ENCODE results near the gene TBC1D1.

Gene TBC1D1

GRCh38 chr4:38082424-38083385 is 191.8 kb downstream of the TBC1D1 start:
- peak; percentile 80 for DNase-seq

- DNase-seq: peak; percentile 95
Observed at GRCh38 chr4:38084877-38085711, 194.2 kb downstream of the TBC1D1 start.

- no peak for DNase-seq
Observed at GRCh38 chr4:38085751-38086150, 194.9 kb downstream of the TBC1D1 start.

- DNase-seq: no peak
Observed at GRCh38 chr4:38086151-38086848, 195.4 kb downstream of the TBC1D1 start.

GRCh38 chr4:38086849-38087226 is 196.0 kb downstream of the TBC1D1 start:
- DNase-seq: no peak

GRCh38 chr4:38088321-38088720 is 197.4 kb downstream of the TBC1D1 start:
- no peak for DNase-seq

GRCh38 chr4:38089961-38090360 is 199.1 kb downstream of the TBC1D1 start:
- no peak for DNase-seq

GRCh38 chr4:38090455-38091246 is 199.8 kb downstream of the TBC1D1 start:
- no peak for DNase-seq

- DNase-seq: peak; percentile 62
Observed at GRCh38 chr4:38091636-38092035, 200.8 kb downstream of the TBC1D1 start.

- DNase-seq: peak; percentile 63
Observed at GRCh38 chr4:38092701-38093100, 201.8 kb downstream of the TBC1D1 start.

- DNase-seq: no peak
Observed at GRCh38 chr4:38094419-38094818, 203.5 kb downstream of the TBC1D1 start.

- DNase-seq: no peak
Observed at GRCh38 chr4:38095691-38096090, 204.8 kb downstream of the TBC1D1 start.

- DNase-seq: no peak
Observed at GRCh38 chr4:38097818-38098217, 206.9 kb downstream of the TBC1D1 start.

GRCh38 chr4:38099020-38099600 is 208.2 kb downstream of the TBC1D1 start:
- DNase-seq: no peak

GRCh38 chr4:38099908-38100407 is 209.1 kb downstream of the TBC1D1 start:
- DNase-seq: peak; percentile 96

- no peak for DNase-seq
Observed at GRCh38 chr4:38100474-38101255, 209.8 kb downstream of the TBC1D1 start.

- peak; percentile 52 for DNase-seq
Observed at GRCh38 chr4:38101563-38101962, 210.7 kb downstream of the TBC1D1 start.

GRCh38 chr4:38102957-38103588 is 212.2 kb downstream of the TBC1D1 start:
- DNase-seq: no peak

GRCh38 chr4:38105475-38106220 is 214.8 kb downstream of the TBC1D1 start:
- DNase-seq: no peak
